Sigmoid colon (tissue), 7 donors: ENCODE results near the gene VRK1. TPM values are rescaled to one million over a fixed set of nuclear protein-coding genes. Genes with fewer than 3 reads are reported as not detected.

ENCODE experiments used
- DNase-seq: peaks from one replicate; pipeline ENCODE4 v3.0.0-alpha.2; 2019
- H3K27ac ChIP-seq, 4 donors: fragments of 200-600 bp; sonication (generic); one replicate each; pipeline ENCODE4 v1.5.1; 2016 to 2019; ENCODE audit warnings: mild to moderate bottlenecking in 1 of 4
- H3K27me3 ChIP-seq, 3 donors: fragments of 200-600 bp; sonication (generic); one replicate each; pipeline ENCODE4 v1.5.1; 2019; ENCODE audit warnings: mild to moderate bottlenecking in 1 of 3
- H3K36me3 ChIP-seq, 4 donors: fragments of 200-600 bp; sonication (generic); one replicate each; pipeline ENCODE4 v1.5.1; 2016 to 2019
- H3K4me1 ChIP-seq, 4 donors: fragments of 200-600 bp; sonication (generic); one replicate each; pipeline ENCODE4 v1.5.1; 2017 to 2019
- H3K4me3 ChIP-seq, 4 donors: fragments of 200-600 bp; sonication (generic); one replicate each; pipeline ENCODE4 v1.5.1; 2017 to 2019; ENCODE audit warnings: mild to moderate bottlenecking in 2 of 4, moderate library complexity in 1 of 4
- H3K9me3 ChIP-seq, 4 donors: fragments of 200-600 bp in 3 of 4; sonication (generic) in 3 of 4; one replicate each; pipeline versions ENCODE4 v1.5.1 to v1.6.1; 2013 to 2019
- CTCF ChIP-seq, 4 experiments: fragments of 450-650 bp in 3 of 4; fragments of 200-600 bp in 1 of 4; IDR thresholded peaks; one replicate each; pipeline ENCODE4 v1.5.1; 2016 to 2019; ENCODE audit warnings: antibody characterized with exemption in 4 of 4, mild to moderate bottlenecking in 3 of 4, moderate library complexity in 2 of 4
- EP300 ChIP-seq, 4 donors: sonication (generic); formaldehyde crosslinking; IDR thresholded peaks; one replicate each; pipeline ENCODE4 v1.6.1; 2017; ENCODE audit warnings: antibody characterized with exemption in 4 of 4
- POLR2A ChIP-seq, 2 donors: fragments of 450-650 bp; IDR thresholded peaks; one replicate each; pipeline ENCODE4 v1.6.1; 2016; ENCODE audit warnings: antibody characterized with exemption in 2 of 2, mild to moderate bottlenecking in 2 of 2, moderate library complexity in 2 of 2
- POLR2AphosphoS5 ChIP-seq, 4 donors: sonication (generic); formaldehyde crosslinking; IDR thresholded peaks; one replicate each; pipeline ENCODE4 v1.6.1; 2017; ENCODE audit warnings: antibody characterized with exemption in 4 of 4
- WGBS, 2 donors: extraction: QIAGEN DNeasy Blood & Tissue Kit; methylation state at CpG; one replicate each; pipeline ENCODE4 v1.1.7; 2013; 5-methylcytosine and 5-hydroxymethylcytosine counted together
- intact Hi-C: fragments of 100-400 bp; cut with DNase I; formaldehyde crosslinking; loops from one replicate; pipeline ENCODE4 v1.15.1; 2023
- polyA plus RNA-seq, 3 donors: library from polyadenylated mRNA; stranded (reverse); fragments of 200-250 nt; gene quantifications; one replicate each; pipeline ENCODE4 v1.2.3, GENCODE V29; 2013
- total RNA-seq, 4 donors: library from RNA; depleted of rRNA; stranded (reverse); fragments of >200 nt; gene quantifications; one replicate each; pipeline ENCODE4 v1.1.0, GENCODE V29; 2016
- donor health status: healthy with polysubstance abuse.
- donor health status: Bipolar disorder and iron deficiency.
- donor health status: healthy.

The VRK1 gene
- total and polyA plus RNA-seq, 7 donors = 7.8 to 25.7 (median 17.9) TPM

- TF ChIP-seq POLR2A (IDR thresholded peaks at IDR 0.05) (no peak), EP300 (IDR thresholded peaks at IDR 0.05) (no peak), CTCF (IDR thresholded peaks at IDR 0.05) (no peak), POLR2AphosphoS5 (IDR thresholded peaks at IDR 0.05) (no peak)
- Histone ChIP-seq H3K4me1 (peaks cover 0 to 11% (median 5%) of the 10 kb centered on the region in 4 donors), H3K4me3 (no peak overlapping the region), H3K27me3 (no peaks in the 10 kb centered on the region), H3K27ac (no peak overlapping the region), H3K9me3 (no peaks in the 10 kb centered on the region), H3K36me3 (peaks cover 0 to 6% (median 0%) of the 10 kb centered on the region in 4 donors)
- intact Hi-C loops = no loop called here
- no peak for DNase-seq
- 82% methylated on average over 1 of the region's 1 CpG for WGBS, 2 donors
Observed at GRCh38 chr14:96830946-96831345, 33.8 kb downstream of the VRK1 start.

GRCh38 chr14:96832351-96832750, 35.2 kb downstream of the VRK1 start:
- H3K27me3 ChIP-seq = no peaks in the 10 kb centered on the region
- no peak for DNase-seq
- H3K27ac ChIP-seq = no peak overlapping the region
- H3K9me3 ChIP-seq = no peaks in the 10 kb centered on the region
- H3K36me3 ChIP-seq = peaks cover 0 to 10% (median 0%) of the 10 kb centered on the region in 4 donors
- intact Hi-C loops = no loop called here
- TF ChIP-seq EP300 (IDR thresholded peaks at IDR 0.05) (no peak), POLR2AphosphoS5 (IDR thresholded peaks at IDR 0.05) (no peak), CTCF (IDR thresholded peaks at IDR 0.05) (no peak), POLR2A (IDR thresholded peaks at IDR 0.05) (no peak)
- H3K4me1 ChIP-seq = peaks cover 0 to under 1% (median 0%) of the 10 kb centered on the region in 4 donors
- H3K4me3 ChIP-seq = no peak overlapping the region
- 90 to 95% methylated on average over 2 of the region's 2 CpGs for WGBS, 2 donors

GRCh38 chr14:96838449-96838848, 41.3 kb downstream of the VRK1 start:
- no peaks in the 10 kb centered on the region for H3K9me3 ChIP-seq
- peaks cover 0 to 8% (median 0%) of the 10 kb centered on the region in 4 donors for H3K36me3 ChIP-seq
- intact Hi-C loops = no loop called here
- TF ChIP-seq CTCF (IDR thresholded peaks at IDR 0.05) = no peak
- no peak for TF ChIP-seq POLR2AphosphoS5 (IDR thresholded peaks at IDR 0.05)
- TF ChIP-seq EP300 (IDR thresholded peaks at IDR 0.05) = no peak
- no peak for TF ChIP-seq POLR2A (IDR thresholded peaks at IDR 0.05)
- no peak overlapping the region for H3K27ac ChIP-seq
- no peaks in the 10 kb centered on the region for H3K27me3 ChIP-seq
- WGBS, 2 donors = 97% methylated on average over 4 of the region's 4 CpGs
- DNase-seq = no peak
- no peak overlapping the region for H3K4me3 ChIP-seq
- H3K4me1 ChIP-seq = no peaks in the 10 kb centered on the region

GRCh38 chr14:96839251-96839650, 42.1 kb downstream of the VRK1 start:
- Histone ChIP-seq H3K4me1 (no peaks in the 10 kb centered on the region), H3K36me3 (peaks cover 0 to 5% (median 0%) of the 10 kb centered on the region in 4 donors), H3K27ac (no peak overlapping the region), H3K27me3 (no peaks in the 10 kb centered on the region), H3K9me3 (no peaks in the 10 kb centered on the region), H3K4me3 (no peak overlapping the region)
- intact Hi-C loops = no loop called here
- TF ChIP-seq CTCF (IDR thresholded peaks at IDR 0.05) = no peak
- TF ChIP-seq POLR2A (IDR thresholded peaks at IDR 0.05) = no peak
- TF ChIP-seq POLR2AphosphoS5 (IDR thresholded peaks at IDR 0.05) = no peak
- no peak for TF ChIP-seq EP300 (IDR thresholded peaks at IDR 0.05)
- 93% methylated on average over 2 of the region's 2 CpGs for WGBS, 2 donors
- no peak for DNase-seq

GRCh38 chr14:96843137-96843536, 46.0 kb downstream of the VRK1 start:
- Histone ChIP-seq H3K36me3 (peaks cover 0 to 10% (median 0%) of the 10 kb centered on the region in 4 donors), H3K27me3 (no peaks in the 10 kb centered on the region), H3K27ac (no peak overlapping the region), H3K9me3 (no peaks in the 10 kb centered on the region), H3K4me3 (no peak overlapping the region), H3K4me1 (no peaks in the 10 kb centered on the region)
- intact Hi-C loops = no loop called here
- DNase-seq = no peak
- no peak for TF ChIP-seq POLR2A (IDR thresholded peaks at IDR 0.05)
- no peak for TF ChIP-seq CTCF (IDR thresholded peaks at IDR 0.05)
- TF ChIP-seq EP300 (IDR thresholded peaks at IDR 0.05) = no peak
- no peak for TF ChIP-seq POLR2AphosphoS5 (IDR thresholded peaks at IDR 0.05)
